HG02943 (cell line): ENCODE measurements around the gene ACOXL.
"Not testable (repeated sequence)": the region's sequence is repeated elsewhere in the genome, so short reads cannot be mapped to it uniquely, and the experiment has no call there.

ENCODE experiments used
- ATAC-seq: cut with Tn5 transposase; IDR thresholded peaks from one replicate; pipeline ENCODE4 v1.9.1; 2021; ENCODE audit warnings: mild to moderate bottlenecking, low read depth, moderate library complexity; ENCODE audit not compliant: unreplicated experiment

Gene ACOXL

DNA sequence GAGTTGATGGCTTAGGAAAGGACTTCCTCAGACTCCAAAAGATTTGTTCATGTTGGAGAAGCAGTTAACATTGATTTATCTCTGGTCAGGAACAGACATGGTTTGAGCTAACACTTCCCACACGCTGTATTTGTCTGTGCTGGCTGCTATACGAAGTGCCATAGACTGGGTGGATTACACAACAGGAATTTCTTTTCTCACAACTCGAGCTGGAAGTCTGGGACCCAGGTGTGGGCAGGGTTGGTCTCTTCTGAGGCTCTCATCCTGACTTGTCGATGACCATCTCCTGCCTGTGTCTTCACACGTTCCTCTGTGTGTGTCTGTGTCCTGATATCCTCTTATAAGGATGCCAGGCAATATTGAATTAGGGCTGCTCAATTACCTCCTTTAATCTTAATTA lies 224.9 kb downstream of the ACOXL start:
- no peak for ATAC-seq

- ATAC-seq: no peak
Observed at GRCh38 chr2:110958346-110959119, 226.2 kb downstream of the ACOXL start.

- ATAC-seq: no peak
Observed at GRCh38 chr2:110959198-110959597, 226.8 kb downstream of the ACOXL start.

DNA sequence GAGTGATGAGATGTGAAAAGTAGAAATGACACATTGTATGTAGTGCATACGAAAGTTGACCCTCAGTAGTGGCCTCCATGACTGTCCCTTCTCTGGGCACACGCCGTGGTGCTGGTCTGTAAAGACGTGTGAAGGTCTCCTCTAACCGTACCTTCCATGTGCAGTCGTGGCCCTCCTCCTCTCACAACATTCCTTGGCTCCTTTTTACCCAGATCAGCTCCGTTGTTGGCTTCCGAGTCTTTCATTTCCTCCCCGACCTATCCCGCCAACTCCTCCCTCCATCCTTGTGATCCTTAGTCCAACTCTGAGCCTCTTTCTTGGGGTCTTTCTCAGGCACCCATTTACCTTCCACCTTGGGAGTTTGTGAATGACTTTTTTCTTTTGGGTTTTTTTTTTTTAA lies 227.9 kb downstream of the ACOXL start:
- ATAC-seq: no peak

GRCh38 chr2:110960954-110961353 lies 228.6 kb downstream of the ACOXL start:
- ATAC-seq: no peak

GRCh38 chr2:110961643-110962042 lies 229.3 kb downstream of the ACOXL start:
- not testable (repeated sequence) for ATAC-seq

- no peak for ATAC-seq
Observed at GRCh38 chr2:110969696-110970095, 237.3 kb downstream of the ACOXL start.

DNA sequence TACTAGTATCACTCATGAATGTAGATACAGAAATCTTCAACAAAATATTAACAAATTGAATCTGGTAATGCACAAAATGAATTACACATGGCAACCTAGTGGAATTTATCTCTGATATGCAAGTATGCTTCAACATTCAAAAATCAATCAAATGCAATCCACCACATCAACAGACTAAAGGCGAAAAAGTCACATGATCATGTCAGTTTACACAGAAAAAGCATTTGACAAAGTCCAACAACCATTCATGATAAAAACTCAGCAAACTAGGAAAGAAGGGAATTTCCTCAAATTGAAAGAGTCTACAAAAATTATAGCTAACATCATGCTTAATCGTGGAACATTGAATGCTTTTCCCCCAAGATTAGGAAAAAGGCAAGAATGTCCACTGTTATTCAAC lies 237.8 kb downstream of the ACOXL start:
- no peak for ATAC-seq

GRCh38 chr2:110971811-110972210 lies 239.4 kb downstream of the ACOXL start:
- ATAC-seq: no peak

GRCh38 chr2:110973262-110973661 lies 240.9 kb downstream of the ACOXL start:
- no peak for ATAC-seq

DNA sequence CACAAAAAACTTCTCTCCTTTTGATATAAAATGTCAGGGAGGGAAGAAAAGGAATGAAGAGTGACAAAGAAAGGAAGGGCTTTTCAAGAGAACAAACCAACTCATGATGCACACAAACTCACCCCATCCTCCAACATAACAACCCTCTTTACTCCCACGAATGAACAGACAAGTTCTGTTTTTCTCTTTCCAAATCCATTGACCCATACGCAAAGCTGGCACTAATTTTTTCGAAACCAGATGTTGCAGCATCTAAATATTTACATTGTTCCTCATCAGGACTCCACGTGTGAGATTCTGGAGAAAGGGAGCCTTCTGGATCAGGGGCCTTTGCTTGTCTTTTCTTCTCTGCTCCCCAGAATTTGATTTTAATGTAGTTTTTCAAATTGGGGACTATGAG lies 245.0 kb downstream of the ACOXL start:
- no peak for ATAC-seq

DNA sequence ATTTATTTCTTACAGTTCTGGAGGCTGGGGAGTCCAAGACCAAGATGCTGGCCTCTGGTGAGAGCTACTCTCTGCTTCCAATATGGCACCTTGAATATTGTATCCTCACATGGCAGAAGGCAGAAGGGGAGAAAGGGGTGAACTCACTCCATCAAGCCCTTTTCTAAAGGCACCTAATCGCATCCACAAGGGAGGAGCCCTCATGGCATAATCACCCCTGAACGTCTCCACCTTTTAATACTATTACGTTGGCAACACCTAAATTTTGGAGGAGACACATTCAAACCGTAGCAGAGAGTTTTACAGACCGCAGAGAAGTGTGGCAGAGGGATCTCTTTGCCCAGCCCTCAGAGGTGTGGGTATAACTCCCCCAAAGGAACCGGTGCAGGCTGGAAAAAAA lies 245.8 kb downstream of the ACOXL start:
- no peak for ATAC-seq

GRCh38 chr2:110978756-110979470 lies 246.5 kb downstream of the ACOXL start:
- no peak for ATAC-seq

GRCh38 chr2:110979471-110980338 lies 247.3 kb downstream of the ACOXL start:
- ATAC-seq: no peak

GRCh38 chr2:110980339-110981062 lies 248.1 kb downstream of the ACOXL start:
- no peak for ATAC-seq

- no peak for ATAC-seq
Observed at GRCh38 chr2:110983133-110983532, 250.8 kb downstream of the ACOXL start.

DNA sequence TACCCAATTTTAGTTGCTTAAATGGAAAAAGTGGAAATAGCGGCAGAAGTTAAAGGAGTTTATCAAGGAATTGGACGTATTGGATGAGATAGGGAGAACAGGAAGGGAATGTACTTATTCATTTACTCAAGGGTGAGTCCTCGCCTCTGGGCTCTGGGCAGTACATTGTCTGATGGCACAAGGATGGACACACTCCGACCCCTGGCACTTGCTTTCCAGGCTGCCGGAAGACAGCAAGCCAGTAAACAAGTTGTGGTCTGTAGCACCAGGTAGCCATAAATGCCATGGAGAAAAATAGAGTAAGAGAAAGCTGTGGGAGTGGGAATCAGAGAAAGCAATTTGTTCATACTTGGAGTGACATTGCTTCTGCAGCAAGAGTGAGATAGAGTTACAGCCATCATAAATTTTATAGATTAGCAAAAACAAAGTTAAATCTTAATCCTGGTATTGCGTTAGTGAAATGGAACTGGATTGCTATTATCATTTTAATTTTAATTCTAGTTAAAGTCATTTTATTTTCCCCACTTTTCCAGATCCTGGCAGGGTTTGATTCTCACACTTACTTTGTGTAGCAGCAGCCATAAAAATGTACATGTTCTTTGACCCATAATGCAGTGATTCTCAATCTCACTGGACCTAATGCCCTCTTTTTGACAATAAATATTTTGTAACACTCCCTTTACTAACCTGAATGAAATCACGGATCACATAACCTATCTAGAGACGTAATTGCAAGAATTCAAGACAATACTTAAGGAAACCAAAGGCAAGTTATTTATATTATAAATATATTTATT lies 252.5 kb downstream of the ACOXL start:
- ATAC-seq: no peak

DNA sequence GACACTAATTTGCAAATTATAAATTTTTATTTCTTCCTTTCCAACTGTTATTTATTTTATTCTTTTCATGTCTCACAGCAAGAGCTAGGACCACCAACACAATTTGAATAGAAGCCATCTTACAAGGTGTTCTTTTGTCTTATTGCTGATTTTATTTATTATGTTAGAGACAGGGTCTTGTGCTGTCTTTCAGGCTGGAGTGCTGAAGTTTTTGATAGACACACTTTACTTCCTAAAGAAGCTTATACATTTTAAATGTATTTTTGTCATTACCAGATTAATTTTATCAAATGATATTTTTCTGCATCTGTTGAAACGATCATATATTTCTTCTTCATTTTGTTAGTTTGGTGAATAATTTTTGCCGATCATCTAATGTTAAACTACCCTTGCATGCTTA lies 258.1 kb downstream of the ACOXL start:
- no peak for ATAC-seq

- no peak for ATAC-seq
Observed at GRCh38 chr2:110991911-110992310, 259.5 kb downstream of the ACOXL start.

GRCh38 chr2:110992886-110993285 lies 260.5 kb downstream of the ACOXL start:
- no peak for ATAC-seq
